Parathyroid adenoma (tissue), 2 donors: ENCODE data around the gene AQP2.

Experiments used
- H2AFZ ChIP-seq: fragments of 300-600 bp; sonication (generic); one replicate; pipeline ENCODE4 v1.7.0; 2017; ENCODE audit warnings: antibody characterized with exemption, mild to moderate bottlenecking
- H3K27ac ChIP-seq: fragments of 300-600 bp; sonication (generic); one replicate; pipeline ENCODE4 v1.7.0; 2017
- H3K27me3 ChIP-seq: fragments of 300-600 bp; sonication (generic); one replicate; pipeline ENCODE4 v1.7.0; 2017; ENCODE audit warnings: low read length; ENCODE audit not compliant: control insufficient read depth, insufficient read depth
- H3K36me3 ChIP-seq: fragments of 300-600 bp; sonication (generic); one replicate; pipeline ENCODE4 v1.7.0; 2017; ENCODE audit warnings: low read length; ENCODE audit not compliant: control insufficient read depth, insufficient read depth
- H3K4me1 ChIP-seq: fragments of 300-600 bp; sonication (generic); one replicate; pipeline ENCODE4 v1.7.0; 2017; ENCODE audit warnings: control low read depth
- H3K4me2 ChIP-seq: fragments of 300-600 bp; sonication (generic); one replicate; pipeline ENCODE4 v1.7.0; 2017; ENCODE audit warnings: low read length
- H3K4me3 ChIP-seq: fragments of 300-600 bp; sonication (generic); one replicate; pipeline ENCODE4 v1.7.0; 2017; ENCODE audit warnings: low read depth, low read length
- H3K79me2 ChIP-seq: fragments of 300-600 bp; sonication (generic); one replicate; pipeline ENCODE4 v1.7.0; 2017; ENCODE audit warnings: control low read depth
- H3K9ac ChIP-seq: fragments of 300-600 bp; sonication (generic); one replicate; pipeline ENCODE4 v1.7.0; 2017; ENCODE audit warnings: mild to moderate bottlenecking
- H3K9me3 ChIP-seq: fragments of 300-600 bp; sonication (generic); one replicate; pipeline ENCODE4 v1.7.0; 2017; ENCODE audit warnings: low read length; ENCODE audit not compliant: control insufficient read depth
- TF ChIP-seq, protein P1 (sequence below): fragments of 300-600 bp; sonication (generic); IDR thresholded peaks from one replicate; pipeline ENCODE4 v1.7.0; 2017; ENCODE audit warnings: antibody characterized with exemption, mild to moderate bottlenecking
- donor health status: primary hyperparathyroidism.

Gene AQP2

GRCh38 chr12:49975318-49975761, 24.8 kb downstream of the AQP2 start:
- TF ChIP-seq, protein P1, sequence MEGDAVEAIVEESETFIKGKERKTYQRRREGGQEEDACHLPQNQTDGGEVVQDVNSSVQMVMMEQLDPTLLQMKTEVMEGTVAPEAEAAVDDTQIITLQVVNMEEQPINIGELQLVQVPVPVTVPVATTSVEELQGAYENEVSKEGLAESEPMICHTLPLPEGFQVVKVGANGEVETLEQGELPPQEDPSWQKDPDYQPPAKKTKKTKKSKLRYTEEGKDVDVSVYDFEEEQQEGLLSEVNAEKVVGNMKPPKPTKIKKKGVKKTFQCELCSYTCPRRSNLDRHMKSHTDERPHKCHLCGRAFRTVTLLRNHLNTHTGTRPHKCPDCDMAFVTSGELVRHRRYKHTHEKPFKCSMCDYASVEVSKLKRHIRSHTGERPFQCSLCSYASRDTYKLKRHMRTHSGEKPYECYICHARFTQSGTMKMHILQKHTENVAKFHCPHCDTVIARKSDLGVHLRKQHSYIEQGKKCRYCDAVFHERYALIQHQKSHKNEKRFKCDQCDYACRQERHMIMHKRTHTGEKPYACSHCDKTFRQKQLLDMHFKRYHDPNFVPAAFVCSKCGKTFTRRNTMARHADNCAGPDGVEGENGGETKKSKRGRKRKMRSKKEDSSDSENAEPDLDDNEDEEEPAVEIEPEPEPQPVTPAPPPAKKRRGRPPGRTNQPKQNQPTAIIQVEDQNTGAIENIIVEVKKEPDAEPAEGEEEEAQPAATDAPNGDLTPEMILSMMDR: no peak
- H2AFZ ChIP-seq: no peak overlapping the region
- no peaks in the 10 kb centered on the region for H3K9me3 ChIP-seq
- no peak overlapping the region for H3K27ac ChIP-seq
- H3K4me2 ChIP-seq: no peak overlapping the region
- H3K27me3 ChIP-seq: no peaks in the 10 kb centered on the region
- no peaks in the 10 kb centered on the region for H3K36me3 ChIP-seq
- H3K4me3 ChIP-seq: no peak overlapping the region
- no peak overlapping the region for H3K9ac ChIP-seq
- no peaks in the 10 kb centered on the region for H3K4me1 ChIP-seq
- H3K79me2 ChIP-seq: no peaks in the 10 kb centered on the region

DNA sequence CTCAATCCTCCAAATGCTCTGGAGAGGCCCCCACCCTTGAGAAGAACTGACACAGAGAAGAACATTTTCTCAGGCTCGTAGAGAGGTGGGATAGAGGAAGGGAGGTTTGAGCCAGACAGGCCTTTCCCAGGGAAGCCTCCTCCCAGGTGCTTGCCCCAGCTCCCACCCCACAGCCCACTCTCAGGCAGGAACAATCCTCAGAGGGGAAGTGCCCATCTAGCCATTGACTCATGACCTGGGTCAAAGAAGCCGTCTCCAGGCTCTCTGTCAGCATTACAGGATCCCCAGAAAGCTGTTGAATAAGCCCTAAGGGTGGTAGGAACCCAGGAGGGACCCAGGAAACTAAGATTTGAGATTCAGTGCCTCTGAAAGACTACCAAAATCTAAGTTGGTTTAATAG, 26.0 kb downstream of the AQP2 start:
- H3K27me3 ChIP-seq: no peaks in the 10 kb centered on the region
- H3K4me3 ChIP-seq: no peak overlapping the region
- no peak overlapping the region for H3K27ac ChIP-seq
- H3K4me2 ChIP-seq: no peak overlapping the region
- H3K9ac ChIP-seq: no peak overlapping the region
- TF ChIP-seq, protein P1: no peak
- H3K79me2 ChIP-seq: no peaks in the 10 kb centered on the region
- no peaks in the 10 kb centered on the region for H3K4me1 ChIP-seq
- H2AFZ ChIP-seq: no peak overlapping the region
- H3K36me3 ChIP-seq: no peaks in the 10 kb centered on the region
- no peaks in the 10 kb centered on the region for H3K9me3 ChIP-seq

- no peaks in the 10 kb centered on the region for H3K4me1 ChIP-seq
- no peak overlapping the region for H3K4me2 ChIP-seq
- H2AFZ ChIP-seq: no peak overlapping the region
- H3K9me3 ChIP-seq: no peaks in the 10 kb centered on the region
- H3K36me3 ChIP-seq: no peaks in the 10 kb centered on the region
- H3K79me2 ChIP-seq: no peaks in the 10 kb centered on the region
- no peaks in the 10 kb centered on the region for H3K27me3 ChIP-seq
- H3K27ac ChIP-seq: no peak overlapping the region
- no peak overlapping the region for H3K4me3 ChIP-seq
- no peak overlapping the region for H3K9ac ChIP-seq
- TF ChIP-seq, protein P1: no peak
Measured at GRCh38 chr12:49978125-49978524, 27.6 kb downstream of the AQP2 start.

GRCh38 chr12:49979016-49979586, 28.6 kb downstream of the AQP2 start:
- TF ChIP-seq, protein P1: no peak

GRCh38 chr12:49979791-49980190, 29.3 kb downstream of the AQP2 start:
- H3K4me3 ChIP-seq: no peak overlapping the region
- no peak overlapping the region for H3K9ac ChIP-seq
- no peaks in the 10 kb centered on the region for H3K9me3 ChIP-seq
- peaks cover 8% of the 10 kb centered on the region for H3K4me1 ChIP-seq
- H3K27me3 ChIP-seq: no peaks in the 10 kb centered on the region
- TF ChIP-seq, protein P1: no peak
- no peak overlapping the region for H2AFZ ChIP-seq
- H3K79me2 ChIP-seq: no peaks in the 10 kb centered on the region
- H3K36me3 ChIP-seq: no peaks in the 10 kb centered on the region
- H3K27ac ChIP-seq: no peak overlapping the region
- no peak overlapping the region for H3K4me2 ChIP-seq

More at GRCh38 chr12:49979016-49979586, 28.6 kb downstream of the AQP2 start:
- Histone ChIP-seq H3K4me3 (no peak overlapping the region), H3K4me1 (peaks cover 5% of the 10 kb centered on the region), H2AFZ (no peak overlapping the region), H3K4me2 (no peak overlapping the region), H3K36me3 (no peaks in the 10 kb centered on the region), H3K9me3 (no peaks in the 10 kb centered on the region), H3K27me3 (no peaks in the 10 kb centered on the region), H3K27ac (no peak overlapping the region), H3K79me2 (no peaks in the 10 kb centered on the region), H3K9ac (no peak overlapping the region)
